Measurements from ENCODE around the gene TNS4.

Gene TNS4

DNA sequence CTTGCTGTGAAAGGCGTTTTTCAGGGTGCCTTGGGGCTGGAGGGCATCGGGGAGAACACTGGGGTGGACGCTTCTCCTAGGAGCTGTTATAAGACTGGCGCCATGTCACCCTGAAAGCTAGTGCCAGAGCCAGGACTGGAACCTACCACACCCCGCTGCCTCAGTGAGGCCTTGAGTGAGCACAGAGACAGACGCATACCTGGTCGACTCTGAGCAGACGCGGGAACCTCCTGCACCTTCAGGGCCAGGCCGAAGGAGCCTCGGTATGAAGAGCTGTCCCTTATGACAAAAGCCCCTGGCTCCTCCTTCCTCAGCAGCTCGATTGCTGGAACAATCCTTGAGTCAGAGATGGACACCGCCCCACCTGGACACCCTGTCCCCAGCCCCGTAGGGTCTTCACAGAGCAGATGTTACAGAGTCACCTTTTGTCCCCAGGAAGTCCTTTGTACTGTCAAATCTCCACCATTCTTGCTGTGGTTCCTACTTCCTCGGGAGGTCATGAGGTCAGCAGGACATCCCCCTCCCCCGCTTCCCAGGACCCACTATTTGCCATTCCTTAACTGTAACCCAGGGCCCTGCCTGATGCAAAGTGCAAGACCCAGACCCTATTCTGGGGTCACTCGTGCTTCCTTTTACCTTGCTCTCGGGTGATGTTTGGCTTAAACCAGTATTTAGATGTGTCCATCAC is 17.0 kb downstream of the TNS4 start:
- no peak for TF ChIP-seq ZNF274 (IDR thresholded peaks at IDR 0.05; ENCODE audit: low read depth, low read length)
- no peak overlapping the region for H3K4me3 ChIP-seq (ENCODE audit: low read length)

GRCh38 chr17:40483679-40484078 is 17.7 kb downstream of the TNS4 start:
- no peak overlapping the region for H3K4me3 ChIP-seq (ENCODE audit: low read length)
- no peak for TF ChIP-seq ZNF274 (IDR thresholded peaks at IDR 0.05; ENCODE audit: low read depth, low read length)

- TF ChIP-seq ZNF274 (IDR thresholded peaks at IDR 0.05; ENCODE audit: low read depth, low read length) = no peak
- no peak overlapping the region for H3K4me3 ChIP-seq (ENCODE audit: low read length)
These were observed 18.7 kb downstream of the TNS4 start for GRCh38 chr17:40482722-40483121.

DNA sequence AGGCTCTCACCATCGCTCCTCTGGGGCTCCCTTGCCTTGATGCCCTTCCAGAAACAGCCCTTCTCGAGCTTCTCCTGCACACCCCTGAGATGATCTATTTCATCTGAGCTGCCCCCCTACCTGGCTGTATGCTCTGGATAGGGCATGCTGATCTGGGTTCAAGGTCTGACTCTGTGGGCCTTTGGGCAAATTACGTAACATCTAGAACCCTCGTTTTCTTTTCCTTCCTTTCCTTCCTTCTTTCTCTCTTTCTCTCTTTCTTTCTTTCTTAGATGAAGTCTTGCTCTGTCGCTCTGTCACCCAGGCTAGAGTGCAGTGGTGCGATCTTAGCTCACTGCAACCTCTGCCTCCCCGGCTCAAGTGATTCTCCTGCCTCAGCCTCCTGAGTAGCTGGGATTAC is 20.3 kb downstream of the TNS4 start:
- TF ChIP-seq ZNF274 (IDR thresholded peaks at IDR 0.05; ENCODE audit: low read depth, low read length) = no peak

DNA sequence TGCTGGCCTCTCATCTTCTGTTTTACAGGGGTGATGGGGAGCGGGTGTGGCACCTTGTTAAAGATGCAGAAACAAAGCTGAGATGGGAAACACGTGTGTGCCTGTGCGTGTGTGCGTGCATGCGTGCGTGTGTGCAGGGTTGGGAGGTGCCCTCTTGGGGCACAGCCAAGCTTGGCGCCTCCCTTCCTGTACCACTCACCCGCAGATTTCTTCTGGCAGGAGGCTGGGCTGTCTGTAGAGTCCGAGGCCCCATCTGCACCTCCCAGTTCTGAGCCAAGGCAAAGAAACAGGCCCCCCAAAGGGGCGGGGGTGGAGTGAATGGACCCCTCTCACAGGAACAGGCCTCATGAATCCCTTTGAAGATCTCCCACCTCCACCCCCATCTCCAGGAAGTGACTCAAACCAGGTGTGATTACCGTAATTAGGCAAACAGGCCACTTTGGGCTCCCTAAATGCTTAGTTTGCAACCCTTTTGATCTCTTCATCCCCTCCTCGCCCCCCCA is 20.9 kb downstream of the TNS4 start:
- no peak for TF ChIP-seq ZNF274 (IDR thresholded peaks at IDR 0.05; ENCODE audit: low read depth, low read length)
- H3K4me3 ChIP-seq (ENCODE audit: low read length) = no peak overlapping the region

More for the DNA sequence above, 20.3 kb downstream of the TNS4 start:
- H3K4me3 ChIP-seq (ENCODE audit: low read length) = no peak overlapping the region

- H3K4me3 ChIP-seq (ENCODE audit: low read length) = no peak overlapping the region
- TF ChIP-seq ZNF274 (IDR thresholded peaks at IDR 0.05; ENCODE audit: low read depth, low read length) = no peak
These were observed 21.5 kb downstream of the TNS4 start for GRCh38 chr17:40479754-40480480.

DNA sequence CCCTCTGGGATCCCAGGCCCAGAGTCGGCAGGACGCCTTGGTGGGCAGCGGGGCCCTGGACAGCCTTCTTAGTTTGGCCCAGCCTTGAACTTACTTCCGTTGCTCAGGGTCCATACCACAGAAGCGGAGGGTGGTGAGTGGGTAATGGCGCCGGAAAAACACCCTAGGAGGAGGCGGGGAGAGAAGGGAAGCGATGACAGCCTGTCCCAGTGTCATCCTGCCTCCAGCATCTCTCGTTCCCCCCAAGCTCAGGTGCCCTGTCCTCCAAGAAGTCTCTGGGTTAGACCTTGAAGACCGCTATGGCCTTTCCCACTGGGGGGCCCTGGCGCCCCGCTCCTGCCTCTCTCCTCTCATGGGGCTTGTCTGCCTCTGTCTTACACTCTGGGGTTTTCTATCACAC is 22.9 kb downstream of the TNS4 start:
- no peak overlapping the region for H3K4me3 ChIP-seq (ENCODE audit: low read length)
- TF ChIP-seq ZNF274 (IDR thresholded peaks at IDR 0.05; ENCODE audit: low read depth, low read length) = no peak

GRCh38 chr17:40477796-40478195 is 23.6 kb downstream of the TNS4 start:
- no peak overlapping the region for H3K4me3 ChIP-seq (ENCODE audit: low read length)
- no peak for TF ChIP-seq ZNF274 (IDR thresholded peaks at IDR 0.05; ENCODE audit: low read depth, low read length)

DNA sequence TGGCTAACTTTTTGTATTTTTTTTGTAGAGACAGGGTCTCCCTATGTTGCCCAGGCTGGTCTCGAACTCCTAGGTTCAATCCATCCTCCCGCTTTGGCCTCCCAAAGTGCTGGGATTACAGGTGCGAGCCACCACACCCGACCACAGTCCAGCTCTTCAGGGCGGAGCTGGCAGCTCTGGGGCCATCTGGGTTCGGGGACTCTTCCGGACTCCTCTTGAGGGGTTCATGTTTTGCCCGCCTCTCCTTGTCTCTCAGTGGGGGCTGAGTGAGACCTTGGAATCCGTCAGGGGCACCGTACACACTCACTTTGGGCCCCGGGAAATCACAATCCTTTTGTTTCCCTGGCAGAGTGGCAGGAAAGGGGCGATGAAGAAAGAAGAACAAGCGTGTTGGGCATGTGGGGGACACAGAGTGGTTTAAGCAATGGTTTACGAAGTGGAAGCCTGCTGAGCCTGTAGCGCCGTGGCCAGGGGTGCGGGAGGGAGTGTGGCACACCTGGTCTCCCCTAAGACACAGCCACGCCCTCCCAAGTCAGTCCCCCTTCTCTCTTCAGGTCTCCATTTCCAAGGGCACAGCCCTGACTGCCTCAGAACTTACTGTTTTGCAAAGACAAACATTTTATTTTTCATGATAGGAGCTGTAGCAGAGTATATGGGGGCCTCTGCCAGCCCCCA is 26.1 kb downstream of the TNS4 start:
- no peak for TF ChIP-seq ZNF274 (IDR thresholded peaks at IDR 0.05; ENCODE audit: low read depth, low read length)
- H3K4me3 ChIP-seq (ENCODE audit: low read length) = no peak overlapping the region

GRCh38 chr17:40474419-40475002 is 26.9 kb downstream of the TNS4 start:
- no peak overlapping the region for H3K4me3 ChIP-seq (ENCODE audit: low read length)
- no peak for TF ChIP-seq ZNF274 (IDR thresholded peaks at IDR 0.05; ENCODE audit: low read depth, low read length)

GRCh38 chr17:40473573-40474365 is 27.7 kb downstream of the TNS4 start:
- H3K4me3 ChIP-seq (ENCODE audit: low read length) = no peak overlapping the region
- TF ChIP-seq ZNF274 (IDR thresholded peaks at IDR 0.05; ENCODE audit: low read depth, low read length) = no peak

GRCh38 chr17:40472733-40473452 is 28.5 kb downstream of the TNS4 start:
- TF ChIP-seq ZNF274 (IDR thresholded peaks at IDR 0.05; ENCODE audit: low read depth, low read length) = no peak
- H3K4me3 ChIP-seq (ENCODE audit: low read length) = no peak overlapping the region

All from GM08714 (cell line).